B cell (primary cell): ENCODE data around the gene WNT1.

Source experiments
- EZH2 ChIP-seq: IDR thresholded peaks from 2 replicates; pipeline ENCODE4 v1.6.1; 2012; ENCODE audit warnings: borderline replicate concordance, low read depth, mild to moderate bottlenecking, moderate library complexity, low read length; ENCODE audit not compliant: insufficient read depth, poor library complexity, severe bottlenecking
- TF ChIP-seq, protein P1 (sequence below): fragments of 200-600 bp; IDR thresholded peaks from one replicate; pipeline ENCODE4 v1.8.0; 2022; ENCODE audit warnings: antibody characterized with exemption, mild to moderate bottlenecking

- TF ChIP-seq, protein P1, sequence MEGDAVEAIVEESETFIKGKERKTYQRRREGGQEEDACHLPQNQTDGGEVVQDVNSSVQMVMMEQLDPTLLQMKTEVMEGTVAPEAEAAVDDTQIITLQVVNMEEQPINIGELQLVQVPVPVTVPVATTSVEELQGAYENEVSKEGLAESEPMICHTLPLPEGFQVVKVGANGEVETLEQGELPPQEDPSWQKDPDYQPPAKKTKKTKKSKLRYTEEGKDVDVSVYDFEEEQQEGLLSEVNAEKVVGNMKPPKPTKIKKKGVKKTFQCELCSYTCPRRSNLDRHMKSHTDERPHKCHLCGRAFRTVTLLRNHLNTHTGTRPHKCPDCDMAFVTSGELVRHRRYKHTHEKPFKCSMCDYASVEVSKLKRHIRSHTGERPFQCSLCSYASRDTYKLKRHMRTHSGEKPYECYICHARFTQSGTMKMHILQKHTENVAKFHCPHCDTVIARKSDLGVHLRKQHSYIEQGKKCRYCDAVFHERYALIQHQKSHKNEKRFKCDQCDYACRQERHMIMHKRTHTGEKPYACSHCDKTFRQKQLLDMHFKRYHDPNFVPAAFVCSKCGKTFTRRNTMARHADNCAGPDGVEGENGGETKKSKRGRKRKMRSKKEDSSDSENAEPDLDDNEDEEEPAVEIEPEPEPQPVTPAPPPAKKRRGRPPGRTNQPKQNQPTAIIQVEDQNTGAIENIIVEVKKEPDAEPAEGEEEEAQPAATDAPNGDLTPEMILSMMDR, result no peak
- no peak for TF ChIP-seq EZH2
These were observed 10.1 kb upstream of the WNT1 start for GRCh38 chr12:48967991-48968390.
